ENCODE data around the gene TSKS. TPM values are rescaled to one million over a fixed set of nuclear protein-coding genes. Genes with fewer than 3 reads are reported as not detected.

TSKS gene
- polyA plus RNA-seq (2012; ENCODE audit: insufficient read depth, insufficient read length): not detected

DNA sequence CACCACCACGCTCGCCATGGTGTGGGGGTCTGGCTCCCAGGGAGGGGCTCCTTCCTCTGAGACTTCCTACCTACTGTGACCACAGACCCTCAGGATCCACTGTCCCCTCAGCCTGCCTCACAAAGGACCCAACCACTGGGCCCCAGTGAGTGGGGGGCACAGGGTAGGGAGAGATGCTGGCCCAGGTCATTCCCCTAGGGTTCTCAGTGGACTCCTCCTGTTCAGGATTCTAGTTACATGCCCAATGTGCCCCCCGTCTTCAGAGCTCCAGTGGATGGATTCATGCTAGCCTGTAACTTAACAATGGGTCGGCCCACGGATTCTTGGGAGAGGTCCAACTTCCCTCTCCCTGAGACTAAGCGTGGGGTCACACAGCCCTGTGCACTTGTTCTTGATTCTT is at the start of gene TSKS:
TSKS (minus strand) TSS at position 77 of the 400 bp plus-strand sequence; CDS start at position 18, 59 bp downstream.
- H3K4me3 ChIP-seq (ENCODE audit: low read length): no peak within 1 kb of the TSS
- DNase-seq (ENCODE audit: low read depth, low spot score): no peak

DNA sequence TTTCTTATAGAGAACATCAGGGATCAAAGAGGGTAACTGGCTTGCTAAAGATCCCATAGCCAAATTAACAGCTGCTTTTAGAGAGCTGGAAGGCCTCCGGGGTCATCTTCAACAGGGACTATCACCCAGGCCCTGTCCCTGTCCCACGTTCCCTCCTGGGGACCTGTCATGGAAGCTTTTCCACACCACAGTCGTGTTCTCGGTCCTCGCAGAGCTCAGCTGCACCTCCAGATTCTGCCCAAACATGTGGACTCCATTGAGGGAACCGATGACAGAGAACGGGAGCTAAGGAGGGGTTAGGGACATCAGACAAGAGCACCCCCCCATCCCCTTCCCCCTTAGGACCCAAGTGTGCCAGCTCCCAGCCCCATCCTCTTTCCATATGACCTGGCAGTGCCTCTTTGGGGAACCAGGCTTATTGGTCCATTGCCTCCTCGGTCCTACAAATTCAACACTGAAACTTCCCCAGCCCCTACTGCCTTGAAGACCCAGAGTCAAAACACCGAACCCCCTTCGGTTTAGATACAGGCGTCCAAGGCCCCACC is 49.4 kb upstream of the TSKS start:
- peak overlapping the region; percentile 89 for H3K4me3 ChIP-seq (ENCODE audit: low read length)
- no peak for DNase-seq (ENCODE audit: low read depth, low spot score)

DNA sequence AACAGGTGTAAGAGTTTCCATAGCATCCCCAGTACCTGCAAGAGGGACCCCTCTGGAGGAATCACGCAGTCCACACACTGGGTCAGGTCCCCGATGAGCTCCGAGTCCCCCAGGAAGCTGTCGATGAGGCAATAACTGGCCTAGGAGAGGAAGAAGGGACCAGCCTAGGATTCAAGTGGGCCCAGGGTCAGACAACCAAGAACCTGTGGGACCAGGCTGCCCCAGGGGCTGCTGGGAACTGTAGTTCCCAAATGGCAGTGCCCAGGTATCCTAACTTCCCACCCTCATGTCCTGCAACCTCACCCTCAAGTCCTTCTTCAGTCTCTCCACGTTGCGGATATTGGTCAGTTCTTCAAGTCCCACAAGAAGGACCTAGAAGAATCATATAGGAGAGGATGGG is 48.2 kb upstream of the TSKS start:
- no peak overlapping the region for H3K4me3 ChIP-seq (ENCODE audit: low read length)
- DNase-seq (ENCODE audit: low read depth, low spot score): no peak

DNA sequence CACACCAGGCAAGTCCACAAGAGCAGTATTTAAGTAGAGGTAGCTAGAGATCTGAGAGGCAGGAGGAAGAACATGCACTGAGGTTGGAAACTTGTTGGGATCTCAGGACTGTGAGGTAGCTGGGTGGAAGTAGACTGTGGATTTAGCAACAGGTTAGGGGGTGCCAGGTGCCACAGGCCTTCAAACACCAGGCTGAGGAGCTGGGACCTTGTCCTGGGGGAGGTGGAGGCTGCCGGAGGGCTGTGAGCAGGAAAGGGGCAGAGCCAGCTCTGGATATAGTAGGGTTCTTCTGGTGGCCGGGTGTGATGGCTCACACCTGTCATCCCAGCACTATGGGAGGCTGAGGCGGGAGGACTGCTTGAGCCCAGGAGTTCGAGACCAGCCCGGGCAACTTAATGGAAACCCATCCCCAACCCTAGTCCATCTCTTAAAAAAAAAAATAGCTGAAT is 46.9 kb upstream of the TSKS start:
- no peak for DNase-seq (ENCODE audit: low read depth, low spot score)
- H3K4me3 ChIP-seq (ENCODE audit: low read length): no peak overlapping the region

- DNase-seq (ENCODE audit: low read depth, low spot score): no peak
- H3K4me3 ChIP-seq (ENCODE audit: low read length): no peak overlapping the region
These were observed 46.2 kb upstream of the TSKS start for GRCh38 chr19:49809160-49809940.

- H3K4me3 ChIP-seq (ENCODE audit: low read length): no peak overlapping the region
- no peak for DNase-seq (ENCODE audit: low read depth, low spot score)
These were observed 45.6 kb upstream of the TSKS start for GRCh38 chr19:49808711-49809159.

DNA sequence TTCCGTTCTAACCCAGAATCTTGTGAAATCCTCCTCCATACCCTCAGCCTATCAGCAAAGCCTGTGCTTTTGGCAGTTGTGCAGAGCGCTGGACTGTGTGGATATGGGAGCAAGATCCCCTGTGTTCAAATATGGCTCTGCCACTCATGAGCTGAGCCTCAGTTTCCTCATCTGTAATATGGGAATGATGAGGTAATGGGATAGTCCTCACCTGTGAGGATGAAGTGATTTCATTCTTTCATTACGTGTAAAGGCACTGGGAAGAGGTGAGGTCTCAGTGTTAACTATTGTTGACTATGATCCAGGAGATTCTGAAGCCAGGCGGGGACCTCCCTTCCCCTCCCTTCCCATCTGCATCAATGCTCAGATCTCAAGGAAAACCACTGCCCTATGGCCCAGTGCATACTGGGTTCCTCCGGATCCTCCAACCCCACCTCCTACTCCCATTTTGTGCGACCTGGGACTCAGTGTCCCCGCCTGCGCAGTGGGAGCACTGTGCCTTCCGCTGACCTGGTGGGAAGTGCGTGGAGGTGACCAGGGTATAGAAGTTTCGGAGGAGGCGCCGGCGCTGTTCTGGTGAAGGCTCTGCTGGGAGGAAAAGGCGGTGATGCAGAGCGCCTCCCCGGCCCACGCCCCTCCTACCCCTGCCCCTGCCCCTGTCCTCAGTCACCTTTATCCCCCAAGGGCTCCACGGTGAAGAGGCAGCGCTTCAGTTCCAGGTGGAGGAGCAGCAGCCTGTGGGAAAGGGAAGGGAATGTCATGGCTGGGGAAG is 45.0 kb upstream of the TSKS start:
- DNase-seq (ENCODE audit: low read depth, low spot score): no peak
- no peak overlapping the region for H3K4me3 ChIP-seq (ENCODE audit: low read length)

- DNase-seq (ENCODE audit: low read depth, low spot score): no peak
- no peak overlapping the region for H3K4me3 ChIP-seq (ENCODE audit: low read length)
These were observed 44.2 kb upstream of the TSKS start for GRCh38 chr19:49807058-49807903.

GRCh38 chr19:49806620-49806959 is 43.5 kb upstream of the TSKS start:
- DNase-seq (ENCODE audit: low read depth, low spot score): no peak
- no peak overlapping the region for H3K4me3 ChIP-seq (ENCODE audit: low read length)

DNA sequence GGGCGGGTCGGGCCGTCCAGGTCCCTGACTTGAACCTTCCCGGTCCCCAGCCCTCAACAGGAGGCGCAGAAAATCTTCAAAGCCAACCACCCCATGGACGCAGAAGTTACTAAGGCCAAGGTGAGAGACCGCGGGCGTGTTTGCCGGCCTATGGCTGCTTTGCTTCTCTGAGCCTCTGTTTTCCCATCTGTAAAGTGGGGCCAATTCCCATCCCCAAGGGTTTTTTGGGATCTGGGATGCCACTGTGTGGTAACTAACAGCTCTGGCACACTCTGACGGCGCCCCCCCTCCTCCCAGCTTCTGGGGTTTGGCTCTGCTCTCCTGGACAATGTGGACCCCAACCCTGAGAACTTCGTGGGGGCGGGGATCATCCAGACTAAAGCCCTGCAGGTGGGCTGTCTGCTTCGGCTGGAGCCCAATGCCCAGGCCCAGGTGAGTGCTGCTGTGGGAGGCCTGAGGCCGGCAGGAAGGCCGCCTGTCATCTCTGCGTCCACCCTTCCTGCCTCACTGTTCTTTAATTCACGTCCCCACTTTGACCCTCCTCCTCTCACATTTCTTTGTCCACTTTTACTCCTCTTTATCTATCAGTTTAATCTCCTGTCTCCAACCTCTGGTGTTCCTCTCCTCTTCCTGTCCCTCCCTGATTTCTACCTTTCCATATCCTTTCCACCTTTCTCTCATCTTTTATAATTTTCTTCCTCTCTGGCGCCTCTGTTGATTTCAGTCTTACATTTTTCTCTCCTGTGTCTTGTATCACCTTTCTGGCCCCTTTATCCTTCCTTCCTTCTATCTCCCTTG is 42.9 kb upstream of the TSKS start:
- DNase-seq (ENCODE audit: low read depth, low spot score): no peak
- no peak overlapping the region for H3K4me3 ChIP-seq (ENCODE audit: low read length)

DNA sequence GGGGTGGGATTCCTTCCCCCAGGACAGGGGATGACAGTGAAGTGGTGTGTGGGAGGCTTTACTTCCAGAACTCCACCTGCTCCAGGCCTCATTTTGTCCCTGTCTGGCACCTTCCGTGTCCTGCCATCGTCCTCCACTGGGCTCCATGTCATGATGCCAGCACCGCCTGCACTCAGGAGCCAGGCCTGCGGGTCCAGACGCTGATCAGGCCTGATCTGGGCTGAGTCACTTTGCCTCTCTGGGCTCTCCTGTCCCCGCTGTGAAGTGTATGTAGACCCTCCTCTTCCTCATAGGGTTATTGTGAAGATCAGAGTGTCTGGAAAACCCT is 40.4 kb upstream of the TSKS start:
- DNase-seq (ENCODE audit: low read depth, low spot score): no peak
- H3K4me3 ChIP-seq (ENCODE audit: low read length): no peak overlapping the region

DNA sequence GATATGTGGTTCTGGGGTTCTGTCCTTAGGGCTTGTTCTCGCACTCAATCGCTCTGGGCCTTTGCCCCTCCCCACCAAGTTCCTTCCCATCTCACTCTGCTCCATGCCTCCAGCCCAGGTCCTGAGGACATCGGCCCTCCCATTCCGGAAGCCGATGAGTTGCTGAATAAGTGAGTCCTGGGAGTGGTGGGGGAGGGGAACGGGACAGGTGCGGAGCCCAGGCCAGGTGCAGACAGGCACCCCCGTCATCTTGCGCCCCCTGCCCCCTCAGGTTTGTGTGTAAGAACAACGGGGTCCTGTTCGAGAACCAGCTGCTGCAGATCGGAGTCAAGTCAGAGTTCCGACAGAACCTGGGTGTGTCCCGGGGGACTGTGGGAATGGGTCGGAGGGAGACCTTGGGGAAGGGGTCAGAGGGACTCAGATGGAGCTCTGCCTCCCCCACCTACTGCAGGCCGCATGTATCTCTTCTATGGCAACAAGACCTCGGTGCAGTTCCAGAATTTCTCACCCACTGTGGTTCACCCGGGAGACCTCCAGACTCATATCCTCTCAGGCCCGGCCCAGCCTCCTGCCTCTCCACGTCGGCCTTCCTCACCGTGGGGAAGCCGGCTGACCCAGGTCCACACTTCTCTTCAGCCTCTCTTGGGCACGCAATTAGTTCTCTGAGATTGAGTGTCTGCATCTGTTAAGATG is 39.9 kb upstream of the TSKS start:
- H3K4me3 ChIP-seq (ENCODE audit: low read length): no peak overlapping the region
- DNase-seq (ENCODE audit: low read depth, low spot score): no peak

DNA sequence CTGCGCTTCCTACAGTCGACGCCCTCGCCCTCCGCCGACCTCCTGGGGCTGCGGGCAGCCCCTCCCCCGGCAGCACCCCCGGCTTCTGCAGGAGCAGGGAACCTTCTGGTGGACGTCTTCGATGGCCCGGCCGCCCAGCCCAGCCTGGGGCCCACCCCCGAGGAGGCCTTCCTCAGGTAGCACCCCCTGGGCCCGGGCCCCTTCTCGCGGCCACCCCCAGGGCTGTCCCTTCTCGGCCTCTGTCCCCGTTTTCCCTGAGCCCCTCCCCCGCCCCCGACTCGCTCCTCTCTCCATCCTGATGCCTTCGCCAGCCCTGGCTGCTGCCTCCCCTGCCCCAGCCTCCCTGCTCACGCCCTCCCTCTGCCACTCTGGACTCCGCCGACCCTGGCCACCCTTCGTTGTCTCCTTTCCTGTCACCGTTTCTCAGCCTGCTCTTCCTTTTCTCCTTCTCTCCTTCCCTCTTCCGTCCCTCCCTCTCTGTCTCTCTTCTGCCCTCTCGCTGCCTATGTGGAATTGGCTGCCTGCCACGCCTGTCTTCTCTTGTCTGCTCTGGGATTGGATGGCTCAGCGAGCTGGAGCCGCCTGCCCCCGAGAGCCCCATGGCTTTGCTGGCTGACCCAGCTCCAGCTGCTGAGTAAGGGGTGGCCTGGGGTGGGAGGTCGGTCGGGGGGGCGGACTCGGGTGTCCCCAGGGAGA is 39.0 kb upstream of the TSKS start:
- H3K4me3 ChIP-seq (ENCODE audit: low read length): no peak overlapping the region
- DNase-seq (ENCODE audit: low read depth, low spot score): no peak

GRCh38 chr19:49801401-49801888 is 38.3 kb upstream of the TSKS start:
- H3K4me3 ChIP-seq (ENCODE audit: low read length): no peak overlapping the region
- DNase-seq (ENCODE audit: low read depth, low spot score): no peak

- no peak for DNase-seq (ENCODE audit: low read depth, low spot score)
- H3K4me3 ChIP-seq (ENCODE audit: low read length): no peak overlapping the region
These were observed 37.7 kb upstream of the TSKS start for GRCh38 chr19:49800771-49801170.

DNA sequence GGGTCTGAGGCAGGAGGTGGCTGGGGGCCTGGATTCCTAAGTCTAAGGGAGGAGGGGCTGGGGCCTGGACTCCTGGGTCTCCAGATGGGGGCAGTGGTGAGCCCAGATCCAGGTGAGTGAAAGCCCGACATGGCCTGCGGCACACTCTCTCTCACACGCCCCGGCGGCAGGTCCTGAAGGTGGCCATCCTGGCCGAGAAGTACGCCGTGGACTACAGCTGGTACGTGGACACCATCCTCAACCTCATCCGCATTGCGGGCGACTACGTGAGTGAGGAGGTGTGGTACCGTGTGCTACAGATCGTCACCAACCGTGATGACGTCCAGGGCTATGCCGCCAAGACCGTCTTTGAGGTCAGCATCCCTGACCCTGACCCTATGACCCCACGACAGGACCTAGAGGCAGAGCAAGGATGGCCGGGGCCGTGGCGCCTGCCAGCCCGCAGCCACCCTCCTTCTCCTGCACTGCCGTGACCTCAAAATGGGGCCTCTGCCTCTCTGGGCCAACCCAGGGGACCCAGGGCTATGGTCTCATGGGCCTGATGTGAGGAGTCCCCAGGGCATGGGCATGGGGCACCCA is 36.8 kb upstream of the TSKS start:
- DNase-seq (ENCODE audit: low read depth, low spot score): no peak
- no peak overlapping the region for H3K4me3 ChIP-seq (ENCODE audit: low read length)

- H3K4me3 ChIP-seq (ENCODE audit: low read length): no peak overlapping the region
- DNase-seq (ENCODE audit: low read depth, low spot score): no peak
These were observed 36.2 kb upstream of the TSKS start for GRCh38 chr19:49799271-49799797.

Data from Jurkat, Clone E6-1 (cell line).